ENCODE data around the gene ANGPTL1.
"Not testable (repeated sequence)": the region's sequence is repeated elsewhere in the genome, so short reads cannot be mapped to it uniquely, and the experiment has no call there.

Gene ANGPTL1

DNA sequence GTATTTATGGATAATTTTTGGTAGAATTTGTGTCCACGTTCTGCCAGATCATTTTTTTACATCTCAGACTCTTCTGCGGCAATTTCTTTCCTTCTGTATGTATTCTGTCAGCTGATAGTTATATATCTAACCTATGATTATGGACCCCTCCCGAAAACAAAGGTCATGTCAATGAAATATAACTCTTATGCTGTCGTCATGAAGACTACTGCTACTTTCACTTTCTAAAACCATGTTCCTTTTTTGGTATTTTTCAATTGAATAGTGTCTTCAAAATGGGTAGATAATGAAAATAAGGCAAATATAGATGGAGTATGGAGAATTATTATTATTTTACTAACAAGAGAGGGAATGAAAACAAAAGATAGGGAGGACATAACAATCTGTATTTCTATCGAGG lies 3.2 kb downstream of the ANGPTL1 start:
- no peak for DNase-seq (ENCODE audit: low read depth in 2 of 2)

DNA sequence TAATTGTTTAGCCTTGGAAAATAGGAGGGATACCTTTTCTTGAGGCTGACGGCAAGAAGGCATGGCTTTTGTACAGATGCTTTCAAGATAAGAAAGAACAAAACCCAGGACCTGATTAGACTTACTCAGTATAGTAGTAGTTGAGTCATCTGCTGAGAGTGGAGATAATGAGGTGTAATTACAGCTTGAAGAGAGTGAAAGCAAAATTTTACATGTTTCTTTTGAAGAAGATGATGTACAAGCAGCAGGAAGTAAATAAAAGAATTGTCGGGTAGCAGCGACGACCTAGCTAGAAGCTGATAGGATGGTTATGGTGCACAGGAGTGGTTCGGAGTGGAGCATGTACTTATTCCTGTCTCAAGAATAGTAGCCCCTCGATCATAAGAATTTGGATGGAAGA lies 6.6 kb downstream of the ANGPTL1 start:
- no peak for DNase-seq (ENCODE audit: low read depth in 2 of 2)

DNA sequence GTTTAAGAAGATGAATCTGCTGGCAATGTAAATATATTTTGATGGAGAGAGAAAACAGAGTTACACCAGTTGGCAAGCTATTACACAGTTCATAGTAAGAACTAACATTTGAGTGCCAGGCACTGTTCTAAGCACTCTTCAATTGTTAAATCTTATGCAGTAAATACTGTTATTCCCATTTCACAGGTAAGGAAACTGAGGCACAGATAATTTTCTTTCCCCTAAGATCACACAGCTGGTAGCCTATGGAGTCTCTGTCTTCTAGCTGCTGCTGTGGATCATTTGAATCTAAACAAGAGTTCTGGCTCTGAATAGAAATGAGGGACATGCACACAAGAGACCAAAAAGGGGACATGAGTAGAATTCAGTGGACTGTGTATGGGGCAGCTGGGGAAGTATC lies 8.0 kb downstream of the ANGPTL1 start:
- DNase-seq (ENCODE audit: low read depth in 2 of 2) = no peak

DNA sequence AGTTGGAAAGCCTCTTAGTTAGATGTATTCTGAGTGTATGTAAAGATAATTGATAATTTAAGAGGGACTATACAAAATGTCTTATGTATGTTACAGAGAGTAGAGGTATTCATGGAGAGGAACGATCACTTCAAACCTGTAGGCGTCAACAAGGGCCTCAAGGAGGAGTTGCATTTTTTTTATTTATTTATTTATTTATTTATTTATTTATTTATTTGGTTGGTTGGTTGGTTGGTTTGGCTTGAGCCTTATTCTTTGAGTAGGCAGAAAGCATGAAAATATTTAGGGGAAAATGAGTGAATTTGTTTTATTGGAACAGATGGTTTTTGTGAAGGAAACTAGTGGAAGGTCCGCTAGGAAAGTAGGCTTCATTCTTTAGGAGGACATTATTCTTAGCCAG lies 8.5 kb downstream of the ANGPTL1 start:
- DNase-seq (ENCODE audit: low read depth in 2 of 2) = no peak

DNA sequence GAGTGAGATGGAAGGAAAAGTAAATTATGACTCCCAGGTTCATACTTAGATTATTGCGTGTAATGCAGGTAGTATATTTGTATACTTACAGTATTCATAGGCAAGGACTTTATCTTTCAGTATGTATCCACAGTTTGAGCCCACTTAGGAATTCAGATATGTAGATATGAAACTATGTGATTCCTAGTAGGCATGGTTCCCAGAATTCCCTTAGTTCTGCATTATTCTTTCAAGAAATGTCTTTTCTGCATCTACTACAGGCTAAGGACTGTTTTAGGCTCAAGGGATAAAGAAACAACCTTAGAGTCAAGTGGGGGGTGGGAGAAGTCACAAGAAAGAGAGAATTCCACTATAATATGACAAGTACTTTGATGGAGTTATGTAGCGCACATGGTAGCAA lies 13.8 kb downstream of the ANGPTL1 start:
- DNase-seq (ENCODE audit: low read depth in 2 of 2) = no peak

DNA sequence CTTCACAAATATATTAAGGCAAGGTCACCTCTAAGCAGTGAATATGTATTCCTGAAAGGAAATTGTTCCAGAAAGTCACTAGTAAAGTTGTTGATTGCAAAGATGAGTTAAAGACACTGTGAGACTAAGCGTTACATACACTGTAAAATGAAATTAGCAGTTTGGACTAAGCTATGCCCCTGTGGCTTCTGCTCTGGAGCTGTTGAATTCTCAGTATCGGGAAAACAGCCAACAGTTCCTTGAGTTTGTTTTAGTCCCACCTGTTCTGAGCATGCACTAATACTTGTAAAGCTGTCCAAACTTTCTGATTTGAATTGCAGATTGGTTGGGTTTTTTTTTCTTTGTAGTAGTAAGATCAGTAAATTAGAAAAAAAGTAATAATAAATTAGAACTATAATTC lies 21.0 kb downstream of the ANGPTL1 start:
- DNase-seq (ENCODE audit: low read depth in 2 of 2) = no peak

DNA sequence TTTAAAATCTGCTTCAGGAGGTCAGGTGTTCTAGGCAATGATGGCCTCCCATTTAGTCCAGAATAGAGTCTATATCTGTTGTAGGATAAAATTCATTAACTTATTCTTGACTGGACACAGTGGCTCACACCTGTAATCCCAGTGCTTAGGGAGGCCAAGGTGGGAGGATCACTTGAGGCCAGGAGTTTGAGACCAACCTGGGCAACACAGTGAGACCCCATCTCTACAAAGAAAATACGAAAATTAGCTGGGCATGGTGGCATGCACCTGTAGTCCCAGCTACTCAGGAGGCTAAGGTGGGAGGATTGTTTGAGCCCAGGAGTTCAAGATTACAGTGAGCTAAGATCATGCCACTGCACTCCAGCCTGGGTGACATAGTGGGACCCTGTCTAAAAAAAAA lies 23.0 kb downstream of the ANGPTL1 start:
- not testable (repeated sequence) for DNase-seq (ENCODE audit: low read depth in 2 of 2)

DNA sequence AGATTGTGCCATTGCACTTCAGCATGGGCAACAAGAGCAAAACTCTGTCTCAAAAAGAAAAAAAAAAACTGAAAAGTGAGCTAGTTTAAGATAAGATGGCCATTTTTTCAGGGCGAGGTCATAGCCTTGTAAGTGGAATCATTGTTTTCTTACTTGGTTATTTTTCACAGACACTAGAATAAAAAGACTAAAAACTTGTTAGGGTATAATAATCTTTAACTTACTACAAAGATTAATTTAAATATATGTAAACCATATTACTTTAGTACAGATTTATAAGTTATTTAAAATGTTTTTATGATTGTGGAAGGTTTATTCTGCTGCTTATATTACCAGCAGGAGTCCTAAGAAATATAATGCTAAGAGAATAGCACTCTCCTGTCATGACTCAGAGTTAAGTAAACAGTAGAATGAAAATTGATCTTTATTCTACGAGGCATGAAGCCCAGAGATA lies 23.5 kb downstream of the ANGPTL1 start:
- DNase-seq (ENCODE audit: low read depth in 2 of 2) = no peak

DNA sequence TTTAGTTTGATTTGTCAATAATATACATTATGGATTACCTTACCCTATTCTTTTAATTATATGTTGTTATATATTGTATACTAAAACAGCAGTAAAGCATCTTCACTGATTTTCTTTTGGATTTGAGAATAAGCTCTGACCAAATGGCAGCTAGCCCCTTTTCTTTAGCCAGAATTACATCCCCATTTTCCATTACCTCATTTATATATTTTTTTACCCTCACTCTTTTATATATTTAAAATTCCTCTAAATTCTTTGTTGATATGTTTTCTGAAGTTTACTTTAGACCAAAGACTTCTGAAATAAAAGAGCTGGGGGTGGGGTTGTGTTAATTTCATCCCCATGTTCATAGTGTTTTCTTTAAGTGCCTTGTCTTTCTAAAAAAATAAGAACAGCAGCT lies 24.6 kb downstream of the ANGPTL1 start:
- DNase-seq (ENCODE audit: low read depth in 2 of 2) = no peak

DNA sequence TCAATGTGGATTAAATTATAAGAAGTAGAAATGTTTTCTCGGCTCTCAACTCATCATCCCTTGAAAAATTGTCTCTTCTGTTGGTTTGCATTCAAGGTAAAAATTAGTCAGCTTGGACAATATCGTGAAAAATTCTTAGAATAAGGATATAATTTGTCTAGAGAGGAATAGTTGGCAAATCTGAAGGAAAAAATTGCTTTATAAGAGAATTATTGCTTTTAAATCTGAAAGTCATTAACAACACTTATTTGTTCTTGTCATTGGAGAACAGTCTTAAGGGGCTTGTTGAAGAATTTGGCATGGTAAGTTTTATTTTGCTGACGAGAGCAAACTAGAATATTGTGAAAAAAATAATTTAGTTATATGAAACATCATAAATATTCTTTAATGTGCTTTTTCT lies 26.4 kb downstream of the ANGPTL1 start:
- no peak for DNase-seq (ENCODE audit: low read depth in 2 of 2)

DNA sequence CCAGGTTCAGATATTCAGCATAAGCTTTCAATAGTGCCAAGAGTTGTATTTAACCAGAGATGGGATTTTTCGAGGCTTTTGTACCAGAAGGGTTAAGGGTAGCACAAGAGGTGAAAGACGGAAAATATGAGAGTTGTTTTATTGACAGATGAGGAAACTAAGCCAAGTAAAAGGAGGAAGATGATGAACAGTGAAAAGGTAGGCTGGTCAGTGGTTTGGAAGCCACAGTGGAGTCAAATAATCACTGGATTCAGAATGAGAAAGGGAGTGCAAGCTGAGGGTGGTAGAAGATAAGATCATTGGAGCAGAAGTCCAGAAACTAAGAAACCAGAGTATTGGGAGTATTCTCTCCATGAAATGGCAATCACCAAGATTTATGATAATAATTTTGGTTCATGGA lies 45.7 kb downstream of the ANGPTL1 start:
- DNase-seq (ENCODE audit: low read depth in 2 of 2) = no peak

DNA sequence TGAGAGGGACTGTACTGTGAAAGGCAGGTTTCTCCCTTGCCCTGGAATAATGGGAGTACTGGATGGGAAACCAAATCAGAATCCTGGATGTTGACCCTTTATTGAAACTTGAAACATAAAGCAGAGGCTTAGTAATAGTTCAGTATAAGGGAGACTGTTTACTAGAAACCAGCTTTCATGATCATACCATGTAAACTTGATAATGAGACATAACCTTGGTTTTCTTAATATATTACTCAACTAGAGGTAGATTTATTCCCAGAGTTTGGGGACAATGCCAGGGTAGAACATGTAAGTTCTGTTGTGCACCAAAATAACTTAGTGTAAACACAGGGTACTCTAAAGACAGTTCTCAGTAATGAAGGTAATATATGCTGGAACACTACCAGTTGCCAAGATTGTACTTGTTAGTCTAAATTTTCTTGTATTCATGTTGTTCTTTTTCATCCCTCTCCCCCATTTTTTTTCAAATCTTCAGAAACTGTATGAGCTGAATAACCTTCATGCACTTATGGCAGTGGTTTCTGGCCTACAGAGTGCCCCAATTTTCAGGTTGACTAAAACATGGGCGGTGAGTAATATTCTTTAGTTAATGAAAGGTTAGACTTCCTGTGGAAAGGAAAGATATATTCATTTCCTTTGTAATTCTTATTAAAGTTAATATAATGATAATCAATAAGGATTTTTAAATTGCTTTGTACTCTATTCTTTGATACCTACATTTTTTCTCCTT lies 49.6 kb downstream of the ANGPTL1 start:
- no peak for DNase-seq (ENCODE audit: low read depth in 2 of 2)

DNA sequence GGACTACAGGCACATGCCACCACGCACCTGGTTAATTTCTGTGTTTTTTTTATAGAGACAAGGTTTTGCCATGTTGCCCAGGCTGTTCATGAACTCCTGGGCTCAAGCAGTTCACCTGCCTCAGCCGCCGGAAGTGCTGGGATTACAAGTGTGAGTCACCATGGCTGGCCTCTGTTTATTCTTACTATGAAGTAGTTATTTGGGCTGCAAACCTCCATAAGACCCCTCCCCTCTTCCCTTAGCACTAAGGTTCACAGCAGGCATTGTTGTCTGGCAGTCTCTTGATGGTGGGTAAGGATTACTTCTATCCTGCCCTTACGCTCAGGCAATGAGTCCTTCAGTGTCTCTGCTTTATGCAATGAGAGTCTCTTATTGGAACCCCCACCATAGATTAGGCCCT lies 51.8 kb downstream of the ANGPTL1 start:
- DNase-seq (ENCODE audit: low read depth in 2 of 2) = no peak

DNA sequence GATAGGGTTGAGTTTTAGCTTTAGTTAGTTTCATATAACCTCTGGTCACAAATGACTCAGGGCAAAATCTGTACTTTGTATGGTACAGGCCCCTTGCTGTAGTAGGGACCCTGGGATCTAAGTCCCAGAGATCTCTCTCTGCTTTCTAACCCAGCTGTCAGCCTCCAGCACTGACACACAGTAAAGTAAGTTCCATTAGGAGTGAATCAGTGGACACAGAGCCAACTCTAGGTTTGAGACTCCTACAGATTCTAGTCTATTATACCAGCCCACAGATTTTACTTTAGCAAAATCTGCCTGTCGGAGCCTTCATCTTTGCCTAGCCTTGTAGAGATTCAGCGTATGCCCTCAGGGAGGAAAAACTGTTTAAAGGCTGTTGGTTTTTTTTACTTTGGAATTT lies 52.5 kb downstream of the ANGPTL1 start:
- DNase-seq (ENCODE audit: low read depth in 2 of 2) = no peak

DNA sequence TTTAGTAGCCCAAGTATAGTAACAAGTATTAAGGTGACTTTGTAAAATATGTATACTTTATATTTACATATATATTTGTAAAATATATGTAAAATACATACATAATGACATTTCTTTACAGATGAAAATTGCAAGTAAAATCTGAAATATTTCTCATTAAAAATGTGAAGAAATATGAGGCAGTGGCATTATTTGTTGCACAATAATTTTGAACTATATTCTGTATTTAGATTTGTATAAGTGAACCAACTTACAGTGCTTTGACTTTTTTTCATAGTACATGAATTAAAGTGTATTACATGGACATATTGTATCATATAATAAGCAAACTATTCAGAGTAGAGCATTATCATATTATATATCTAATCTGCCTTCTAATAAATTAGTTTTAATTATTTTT lies 60.3 kb downstream of the ANGPTL1 start:
- no peak for DNase-seq (ENCODE audit: low read depth in 2 of 2)

DNA sequence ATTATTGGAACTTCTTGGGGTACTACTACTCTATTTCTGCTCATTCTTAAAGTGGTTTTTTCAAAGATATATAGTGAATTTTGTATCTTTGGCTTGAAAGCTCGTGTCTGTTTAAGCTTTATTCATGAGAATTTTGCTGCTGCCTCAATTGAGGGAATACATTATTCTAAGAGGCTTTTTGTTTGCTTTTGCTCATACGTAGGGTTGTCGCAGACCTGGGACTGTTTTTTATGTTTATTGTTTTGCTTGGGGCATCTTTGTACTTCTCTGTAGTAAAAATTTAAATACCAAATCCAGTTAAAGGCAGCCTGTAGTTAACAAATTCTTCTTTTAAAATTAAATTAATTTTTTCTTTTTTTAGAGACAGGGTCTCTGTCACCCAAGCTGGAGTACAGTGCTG lies 62.3 kb downstream of the ANGPTL1 start:
- no peak for DNase-seq (ENCODE audit: low read depth in 2 of 2)

DNA sequence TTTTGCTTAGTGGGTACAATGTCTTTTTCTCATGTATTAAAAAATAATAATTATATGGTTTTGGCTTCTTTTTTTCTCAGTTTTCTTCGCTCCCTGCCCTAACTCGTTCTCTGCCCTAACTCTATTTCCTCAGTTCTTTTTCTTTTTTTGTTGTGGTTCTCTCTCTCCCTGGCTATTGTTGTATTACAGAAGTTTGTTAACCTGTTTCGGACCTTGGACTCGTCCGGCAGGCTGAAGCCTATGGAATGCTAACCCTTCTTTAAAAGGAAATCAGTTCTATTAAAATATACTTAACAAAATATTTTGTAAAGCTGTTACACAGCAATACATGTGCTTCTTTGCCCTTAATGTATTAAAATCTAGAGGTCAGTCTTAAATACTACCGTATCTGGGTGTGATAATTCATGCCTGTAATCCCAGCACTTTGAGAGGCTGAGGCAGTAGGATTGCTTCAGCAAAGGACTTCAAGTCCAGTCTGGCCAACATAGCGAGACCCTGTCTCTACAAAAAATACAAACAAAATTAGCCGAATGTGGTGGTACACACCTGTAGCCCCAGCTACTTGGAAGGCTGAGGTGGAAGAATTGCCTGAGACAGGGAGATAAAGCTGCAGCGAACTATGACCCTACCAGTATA lies 64.1 kb downstream of the ANGPTL1 start:
- DNase-seq (ENCODE audit: low read depth in 2 of 2) = no peak

DNA sequence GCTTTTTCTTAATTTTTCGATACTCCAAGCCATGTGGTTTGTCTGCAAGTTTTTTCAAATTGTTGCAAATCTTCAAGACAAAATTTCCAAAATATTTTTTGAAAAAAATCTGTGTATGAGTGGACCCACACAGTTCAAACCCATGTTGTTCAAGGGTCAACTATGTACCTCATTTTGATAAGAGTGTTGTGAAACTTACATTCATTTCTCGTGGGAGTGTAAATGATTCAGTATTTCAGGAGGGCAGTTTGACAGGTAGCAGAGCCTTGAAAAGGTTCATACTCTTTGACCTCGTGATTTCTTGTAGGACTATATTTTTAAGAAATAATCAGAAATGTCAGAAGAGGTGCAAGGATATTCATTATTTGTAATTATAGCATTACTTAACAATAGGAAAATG lies 68.0 kb downstream of the ANGPTL1 start:
- no peak for DNase-seq (ENCODE audit: low read depth in 2 of 2)

Data from stimulated activated CD8-positive, alpha-beta memory T cell treated with anti-CD3 and anti-CD28 coated beads, Interleukin-7, amount 100 ng/mL, for 4 hours (primary cell).